HG03060 (cell line): Measurements from ENCODE around the gene HAGH.

Experiments used
- ATAC-seq: cut with Tn5 transposase; IDR thresholded peaks from one replicate; pipeline ENCODE4 v1.9.1; 2021; ENCODE audit warnings: low read depth, moderate number of reproducible peaks; ENCODE audit not compliant: unreplicated experiment

Gene HAGH

GRCh38 chr16:1765826-1766225, 60.8 kb downstream of the HAGH start:
- no peak for ATAC-seq

GRCh38 chr16:1764971-1765370, 61.7 kb downstream of the HAGH start:
- no peak for ATAC-seq

- ATAC-seq = no peak
These were observed 62.8 kb downstream of the HAGH start for GRCh38 chr16:1763521-1764511.

GRCh38 chr16:1762879-1763520, 63.6 kb downstream of the HAGH start:
- no peak for ATAC-seq

- no peak for ATAC-seq
These were observed 64.3 kb downstream of the HAGH start for GRCh38 chr16:1762196-1762878.

GRCh38 chr16:1761751-1762150, 64.9 kb downstream of the HAGH start:
- no peak for ATAC-seq

- no peak for ATAC-seq
These were observed 65.7 kb downstream of the HAGH start for GRCh38 chr16:1760911-1761310.

- ATAC-seq = no peak
These were observed 67.1 kb downstream of the HAGH start for GRCh38 chr16:1759511-1759910.

- no peak for ATAC-seq
These were observed 67.7 kb downstream of the HAGH start for GRCh38 chr16:1758923-1759322.

- no peak for ATAC-seq
These were observed 68.7 kb downstream of the HAGH start for GRCh38 chr16:1757714-1758461.
